DMS114 treated with DMSO at 0.1 percent for 48 hours (cell line): ENCODE results near the gene NOTCH4.
A peak's percentile ranks its signal among the peaks of the same experiment; 100 is the strongest.

Experiments
- DNase-seq: peaks from one replicate; lab custom pipeline; 2025; ENCODE audit not compliant: unreplicated experiment; lab: John Stamatoyannopoulos, UW

Gene NOTCH4

DNA sequence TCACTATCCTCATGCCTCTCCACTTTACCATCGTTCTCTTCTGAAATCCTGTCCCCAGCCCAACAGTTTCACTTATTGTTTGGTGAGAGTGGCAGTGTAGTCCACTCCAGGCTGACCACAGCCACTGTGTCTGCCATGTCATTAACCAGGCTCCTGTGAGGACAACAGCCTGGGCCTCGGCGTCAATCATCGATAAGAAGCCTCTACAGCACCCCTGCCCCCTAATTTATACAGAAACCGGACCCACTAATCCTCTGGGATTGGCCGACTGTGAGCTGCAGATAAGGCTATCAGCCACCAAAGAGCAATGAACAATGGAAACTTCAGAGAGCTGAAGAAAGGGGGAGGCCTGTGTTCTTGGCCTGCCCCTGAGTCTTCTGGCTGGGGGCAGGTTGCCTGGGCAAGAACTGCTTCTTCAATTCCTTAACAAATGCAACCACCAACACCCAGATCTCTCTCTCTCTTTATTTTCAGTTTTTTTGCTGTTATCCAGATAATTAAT, 56.1 kb downstream of the NOTCH4 start:
- DNase-seq: no peak

DNA sequence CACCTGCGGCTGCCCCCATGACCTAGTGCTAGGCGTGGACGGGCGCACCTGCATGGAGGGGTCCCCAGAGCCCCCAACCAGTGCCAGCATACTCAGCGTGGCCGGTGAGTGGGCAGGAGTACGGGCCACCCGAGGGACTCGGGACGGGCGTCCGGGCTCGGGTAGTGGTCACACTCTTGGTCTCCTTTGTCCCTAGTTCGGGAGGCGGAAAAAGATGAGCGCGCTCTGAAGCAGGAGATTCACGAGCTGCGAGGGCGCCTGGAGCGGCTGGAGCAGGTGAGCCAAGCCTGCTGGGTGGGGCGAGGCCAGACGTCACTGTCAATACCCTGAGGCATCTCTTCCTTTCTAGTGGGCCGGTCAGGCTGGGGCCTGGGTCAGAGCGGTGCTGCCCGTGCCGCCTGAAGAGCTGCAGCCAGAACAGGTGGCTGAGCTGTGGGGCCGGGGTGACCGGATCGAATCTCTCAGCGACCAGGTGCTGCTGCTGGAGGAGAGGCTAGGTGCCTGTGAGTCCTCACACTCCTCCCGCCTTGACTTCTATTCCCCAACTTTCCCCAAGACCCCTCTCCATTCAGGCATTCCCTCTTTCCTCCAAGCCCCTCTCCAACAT, 56.6 kb downstream of the NOTCH4 start:
- DNase-seq: no peak

DNA sequence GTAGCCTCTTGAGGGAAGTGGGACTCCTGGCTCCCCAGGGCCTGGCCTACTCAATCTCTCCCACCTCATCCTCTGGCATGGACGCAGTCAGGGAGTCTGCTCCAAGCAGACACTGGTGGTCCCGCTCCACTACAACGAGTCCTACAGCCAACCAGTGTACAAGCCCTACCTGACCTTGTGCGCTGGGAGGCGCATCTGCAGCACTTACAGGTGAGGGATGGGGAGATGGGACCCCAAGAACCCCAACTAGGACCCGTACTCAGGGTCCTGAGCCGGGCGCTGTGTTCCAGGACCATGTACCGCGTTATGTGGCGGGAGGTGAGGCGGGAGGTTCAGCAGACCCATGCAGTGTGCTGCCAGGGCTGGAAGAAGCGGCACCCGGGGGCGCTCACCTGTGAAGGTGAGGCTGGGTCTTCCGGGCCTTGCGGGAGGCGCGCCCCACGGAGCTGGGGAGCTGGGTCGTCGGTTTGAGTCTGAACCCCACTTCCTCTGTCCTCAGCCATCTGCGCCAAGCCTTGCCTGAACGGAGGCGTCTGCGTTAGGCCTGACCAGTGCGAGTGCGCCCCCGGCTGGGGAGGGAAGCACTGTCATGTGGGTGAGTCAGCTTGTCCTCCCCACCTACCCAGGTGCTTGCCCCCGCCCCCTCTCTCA, 57.3 kb downstream of the NOTCH4 start:
- DNase-seq: no peak

DNA sequence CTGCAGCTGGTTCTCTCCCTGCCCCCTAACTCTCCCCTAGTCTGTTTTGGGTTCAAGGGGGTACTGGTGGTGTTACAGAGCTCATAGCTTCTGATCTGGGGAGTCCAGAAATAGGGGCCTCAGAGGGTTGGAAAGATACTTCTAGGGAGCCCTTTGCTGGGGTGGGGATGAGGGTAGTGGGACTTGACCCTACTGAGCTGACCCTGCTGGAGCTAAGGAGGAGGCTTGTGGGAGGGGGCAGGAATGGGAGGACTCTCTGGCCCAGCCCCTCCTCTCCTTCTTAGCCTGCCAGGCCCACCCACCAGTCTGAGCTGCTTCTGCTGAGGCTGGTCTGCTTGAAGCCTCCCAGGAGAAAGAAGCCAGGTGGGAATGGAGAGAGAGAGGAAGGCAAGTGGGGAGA, 59.6 kb downstream of the NOTCH4 start, which contains the start of gene EGFL8:
TSS of gene EGFL8 (plus strand) at position 301 of the 400 bp plus-strand sequence. CDS start 1,571 bp downstream, outside the sequence.
- DNase-seq: no peak

DNA sequence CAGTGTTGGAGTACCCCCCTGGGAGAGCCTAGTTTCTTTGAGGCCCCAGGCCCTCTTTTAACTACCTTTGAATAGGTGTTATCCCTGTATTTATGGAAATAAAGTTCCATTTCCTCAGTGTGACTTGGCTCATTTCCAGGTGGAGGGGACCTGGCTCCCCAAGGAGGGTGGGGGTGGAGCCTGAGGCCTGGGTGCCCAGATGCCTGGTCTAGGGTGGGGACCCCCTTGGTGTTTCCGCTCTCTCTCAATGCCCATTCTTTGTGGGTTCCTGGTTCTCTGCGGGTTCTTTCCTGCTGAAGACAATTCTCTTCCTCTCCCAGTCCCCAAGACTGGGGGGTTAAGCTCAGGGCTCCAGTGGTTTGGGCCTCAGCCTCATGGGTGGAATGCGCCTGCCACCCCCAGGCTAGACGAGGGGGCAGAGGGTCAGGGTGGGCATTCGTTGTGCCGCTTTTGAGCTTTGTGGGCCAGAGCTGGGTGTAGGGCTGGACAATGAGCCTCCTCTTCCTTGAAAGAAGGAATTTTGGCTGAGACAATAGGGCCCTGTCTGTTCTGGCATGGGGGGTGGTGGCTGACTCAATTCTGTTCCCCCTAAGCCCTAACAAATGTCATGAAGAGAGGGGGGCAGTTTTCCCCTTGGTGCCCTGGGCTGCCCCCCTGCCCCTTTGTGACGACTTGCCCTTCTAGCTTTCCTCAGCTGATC, 60.2 kb downstream of the NOTCH4 start:
- DNase-seq: no peak

DNA sequence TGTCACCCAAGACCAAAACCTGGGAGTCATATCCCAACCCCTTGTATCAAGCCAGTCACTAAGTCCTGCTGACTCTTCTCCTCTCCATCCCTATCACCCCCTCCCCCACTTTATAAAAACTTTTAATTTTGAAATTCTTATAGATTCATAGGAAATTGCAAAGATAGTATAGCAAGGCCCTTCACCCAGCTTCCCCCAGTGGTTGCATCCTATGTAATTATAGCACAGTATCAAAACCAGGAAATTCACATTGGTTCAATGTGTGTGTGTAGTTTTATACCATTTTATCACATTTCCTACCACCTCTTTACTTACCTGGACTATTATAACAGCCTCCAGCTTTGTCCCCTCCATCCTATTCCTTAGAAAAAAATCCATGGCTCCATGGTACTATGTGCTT, 65.8 kb downstream of the NOTCH4 start:
- DNase-seq: no peak

DNA sequence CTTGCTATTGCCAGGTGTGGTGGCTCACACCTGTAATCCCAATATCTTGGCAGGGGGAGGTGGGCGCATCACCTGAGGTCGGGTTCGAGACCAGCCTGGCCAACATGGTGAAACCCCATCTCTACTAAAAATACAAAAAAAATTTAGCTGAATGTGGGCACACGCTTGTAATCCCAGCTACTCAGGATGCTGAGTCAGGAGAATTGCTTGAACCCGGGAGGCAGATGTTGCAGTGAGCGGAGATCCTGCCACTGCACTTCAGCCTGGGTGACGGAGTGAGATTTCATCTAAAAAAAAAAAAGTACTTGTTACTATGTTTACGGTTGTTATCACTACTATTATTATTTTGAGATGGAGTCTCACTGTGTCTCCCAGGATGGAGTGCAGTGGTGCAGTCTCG, 67.0 kb downstream of the NOTCH4 start:
- DNase-seq: no peak

DNA sequence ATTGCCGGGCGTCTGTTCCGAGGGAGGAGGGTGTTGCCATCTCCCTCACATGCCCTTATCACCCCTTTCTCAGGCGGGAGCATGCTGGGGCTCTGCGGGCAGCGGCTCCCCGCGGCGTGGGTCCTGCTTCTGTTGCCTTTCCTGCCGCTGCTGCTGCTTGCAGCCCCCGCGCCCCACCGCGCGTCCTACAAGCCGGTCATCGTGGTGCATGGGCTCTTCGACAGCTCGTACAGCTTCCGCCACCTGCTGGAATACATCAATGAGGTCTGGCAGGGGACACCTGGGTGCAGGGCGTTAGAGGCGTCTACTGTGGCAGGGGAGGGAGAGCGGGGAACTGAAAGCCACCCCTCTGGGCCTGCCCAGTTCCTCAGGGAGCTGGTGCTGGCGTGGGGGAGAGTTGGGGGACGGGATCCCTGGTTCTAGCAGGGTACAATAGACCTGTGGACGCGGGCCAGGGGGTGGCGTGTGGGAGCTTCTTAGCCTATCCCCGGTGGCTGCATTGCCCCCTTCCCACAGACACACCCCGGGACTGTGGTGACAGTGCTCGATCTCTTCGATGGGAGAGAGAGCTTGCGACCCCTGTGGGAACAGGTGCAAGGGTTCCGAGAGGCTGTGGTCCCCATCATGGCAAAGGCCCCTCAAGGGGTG, 69.2 kb downstream of the NOTCH4 start:
- peak; percentile 55 for DNase-seq

DNA sequence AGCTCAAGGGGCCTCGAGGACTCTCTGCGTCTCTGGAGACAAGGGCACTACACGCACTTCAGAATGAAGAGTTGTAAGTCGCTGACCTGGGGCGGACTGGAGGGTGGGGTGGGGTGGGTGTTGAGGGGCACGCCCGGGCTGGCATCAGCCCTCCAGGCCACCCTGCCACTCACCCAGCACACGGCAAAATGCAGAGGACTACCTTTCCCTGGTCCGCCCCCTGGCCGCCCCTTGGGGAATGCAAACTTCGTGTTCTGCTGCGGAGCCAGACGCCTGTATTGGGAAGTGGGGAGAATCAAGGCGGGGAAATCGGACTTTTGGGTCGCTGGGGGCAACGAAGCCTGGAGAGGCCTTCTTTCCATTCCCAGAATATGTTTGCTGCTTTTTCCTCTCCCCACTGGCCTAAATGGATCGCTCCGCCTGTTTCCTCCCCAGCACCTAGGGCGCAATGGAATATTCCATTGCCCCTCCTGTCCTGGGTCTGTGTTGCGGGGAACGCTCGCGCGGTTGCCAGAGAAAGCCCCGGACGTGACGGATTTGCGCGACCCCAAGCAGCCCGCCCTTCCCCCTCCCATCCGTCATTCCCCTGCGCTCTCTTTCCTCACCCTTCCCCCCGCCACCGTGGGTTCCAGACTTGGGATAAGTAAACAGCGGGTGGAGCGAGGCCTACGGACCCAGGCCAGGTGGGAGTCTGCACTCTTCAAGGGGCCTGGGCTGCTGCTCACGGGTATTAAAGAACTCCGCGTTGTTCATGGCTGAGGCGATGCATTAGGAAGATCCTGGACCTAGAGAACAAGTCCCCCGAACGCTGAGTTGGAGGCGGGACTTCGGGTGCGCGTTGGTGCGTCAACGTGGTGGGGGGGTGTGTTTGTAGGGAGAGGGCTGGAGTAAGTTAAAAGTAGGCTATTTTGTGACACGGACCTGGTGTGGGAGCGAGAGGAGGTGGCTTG, 70.0 kb downstream of the NOTCH4 start, which contains the start of gene PPT2:
TSS of gene PPT2 (plus strand) at position 578 of the 950 bp plus-strand sequence. CDS start 454 bp downstream, outside the sequence.
- DNase-seq: peak; percentile 94

DNA sequence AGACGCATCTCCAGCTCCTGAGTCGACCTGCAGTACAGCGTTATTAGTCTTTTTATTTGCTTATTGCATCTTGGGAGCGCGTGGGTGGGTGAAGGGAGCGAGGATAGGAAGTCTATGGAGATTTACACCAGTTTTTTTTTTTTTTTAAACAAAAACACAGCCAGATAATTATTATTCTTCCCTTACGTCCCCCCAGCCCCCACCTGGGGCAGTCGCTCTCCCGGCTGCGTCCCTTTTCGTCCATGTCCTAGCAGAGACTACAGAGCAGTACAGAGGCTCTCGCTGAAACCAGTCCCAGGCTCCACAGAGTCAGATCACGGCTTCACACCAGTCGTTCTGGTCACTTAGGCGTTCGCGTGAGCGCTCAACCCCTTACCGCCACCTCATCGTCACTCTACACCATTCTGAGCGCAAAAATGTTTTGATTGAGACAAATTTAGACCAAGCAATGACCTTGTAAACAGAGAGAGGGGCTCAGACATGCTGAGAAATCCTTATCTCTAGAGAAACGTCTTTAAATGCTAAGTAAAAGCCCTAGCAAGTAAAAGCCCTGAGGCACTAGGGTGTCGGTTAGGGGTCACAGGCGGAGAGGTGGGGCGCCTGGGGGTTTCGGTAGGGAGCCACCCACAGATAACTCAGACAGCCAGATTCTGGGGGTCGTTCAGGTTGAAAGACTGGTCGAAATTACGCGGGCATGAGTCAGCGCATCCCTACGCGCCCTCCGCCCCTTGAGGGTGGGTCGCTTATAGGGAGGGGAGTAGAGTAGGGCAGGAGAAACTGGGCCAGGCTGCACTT, 70.9 kb downstream of the NOTCH4 start:
- no peak for DNase-seq

DNA sequence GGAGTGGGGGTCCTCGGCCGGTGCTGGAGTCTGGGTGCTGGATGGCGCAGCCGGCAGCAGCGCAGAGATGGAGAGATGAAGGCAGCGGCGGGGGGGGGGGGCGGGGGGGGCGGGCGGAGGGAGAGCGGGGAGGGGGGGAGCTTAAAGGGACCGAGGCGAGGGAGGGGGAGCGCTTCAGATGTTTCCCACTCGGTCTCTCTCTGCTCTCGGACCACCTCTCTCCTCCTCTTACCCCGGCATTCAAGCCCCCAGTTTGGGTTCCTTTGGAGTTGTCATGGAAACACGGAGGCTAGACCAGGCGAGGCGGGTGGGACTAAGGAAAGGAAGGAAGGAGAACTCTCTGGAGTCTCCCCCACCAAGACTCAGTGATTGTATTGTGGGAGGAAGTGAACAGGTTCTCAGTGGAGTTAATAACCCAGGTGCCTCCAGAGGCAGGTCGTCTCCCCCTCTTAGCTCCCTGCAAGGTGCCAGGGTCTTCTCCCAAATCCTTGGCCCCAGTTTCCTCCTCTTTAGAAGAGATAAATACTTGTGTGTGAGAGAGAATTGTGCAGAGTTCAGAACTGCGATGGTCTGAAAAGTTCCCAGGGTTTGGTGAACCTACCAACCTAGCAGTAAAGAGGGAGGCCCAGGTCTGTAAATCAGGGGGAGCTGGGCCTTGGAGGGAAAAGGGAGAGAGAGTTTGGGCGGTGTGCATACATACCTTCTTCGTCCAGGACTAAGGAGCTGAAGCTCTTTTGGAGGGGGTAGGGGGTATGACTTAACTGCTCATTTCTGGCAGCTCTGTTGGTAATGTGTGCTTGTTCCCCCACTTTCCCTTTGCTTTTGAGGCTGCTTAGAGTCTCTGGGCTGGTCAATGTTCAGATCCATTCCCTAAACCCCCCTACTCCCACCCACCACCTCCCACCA, 71.8 kb downstream of the NOTCH4 start, which contains the start of gene PRRT1:
TSS of gene PRRT1 (minus strand) at position 77 of the 906 bp plus-strand sequence. CDS start 112 bp downstream, outside the sequence.
- DNase-seq: no peak

DNA sequence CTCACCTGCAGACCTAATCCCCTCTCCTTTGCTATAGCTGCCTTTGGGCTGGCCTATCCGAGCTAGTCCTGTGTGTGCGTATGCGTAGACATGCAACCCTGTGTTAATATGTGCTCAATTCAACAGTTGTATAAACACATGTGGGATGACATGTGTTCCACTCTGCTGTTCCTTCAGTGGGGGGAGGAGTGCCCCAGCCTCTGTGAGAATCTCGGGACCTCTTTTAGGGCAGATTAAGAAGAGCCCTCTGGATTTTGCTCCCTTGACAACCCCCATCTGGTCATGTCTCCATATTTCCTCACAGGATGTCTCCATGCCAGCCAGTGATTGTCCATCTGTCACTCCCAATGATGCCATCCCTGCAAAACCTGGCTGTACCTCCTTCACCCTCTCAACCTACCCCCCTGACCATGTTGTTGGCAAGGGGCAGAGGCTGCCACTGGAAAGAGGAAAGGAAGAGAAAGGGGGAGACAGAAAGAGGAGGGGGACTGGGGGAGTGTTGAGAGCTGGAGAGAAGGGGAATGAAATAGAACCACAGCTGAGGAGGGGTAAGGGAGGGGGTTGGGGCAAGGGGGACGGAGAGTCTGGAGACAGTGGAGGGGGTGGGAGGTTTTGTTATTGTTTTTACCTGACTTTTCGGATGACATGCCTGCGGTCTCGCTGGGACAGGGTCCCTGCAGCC, 72.5 kb downstream of the NOTCH4 start:
- no peak for DNase-seq

DNA sequence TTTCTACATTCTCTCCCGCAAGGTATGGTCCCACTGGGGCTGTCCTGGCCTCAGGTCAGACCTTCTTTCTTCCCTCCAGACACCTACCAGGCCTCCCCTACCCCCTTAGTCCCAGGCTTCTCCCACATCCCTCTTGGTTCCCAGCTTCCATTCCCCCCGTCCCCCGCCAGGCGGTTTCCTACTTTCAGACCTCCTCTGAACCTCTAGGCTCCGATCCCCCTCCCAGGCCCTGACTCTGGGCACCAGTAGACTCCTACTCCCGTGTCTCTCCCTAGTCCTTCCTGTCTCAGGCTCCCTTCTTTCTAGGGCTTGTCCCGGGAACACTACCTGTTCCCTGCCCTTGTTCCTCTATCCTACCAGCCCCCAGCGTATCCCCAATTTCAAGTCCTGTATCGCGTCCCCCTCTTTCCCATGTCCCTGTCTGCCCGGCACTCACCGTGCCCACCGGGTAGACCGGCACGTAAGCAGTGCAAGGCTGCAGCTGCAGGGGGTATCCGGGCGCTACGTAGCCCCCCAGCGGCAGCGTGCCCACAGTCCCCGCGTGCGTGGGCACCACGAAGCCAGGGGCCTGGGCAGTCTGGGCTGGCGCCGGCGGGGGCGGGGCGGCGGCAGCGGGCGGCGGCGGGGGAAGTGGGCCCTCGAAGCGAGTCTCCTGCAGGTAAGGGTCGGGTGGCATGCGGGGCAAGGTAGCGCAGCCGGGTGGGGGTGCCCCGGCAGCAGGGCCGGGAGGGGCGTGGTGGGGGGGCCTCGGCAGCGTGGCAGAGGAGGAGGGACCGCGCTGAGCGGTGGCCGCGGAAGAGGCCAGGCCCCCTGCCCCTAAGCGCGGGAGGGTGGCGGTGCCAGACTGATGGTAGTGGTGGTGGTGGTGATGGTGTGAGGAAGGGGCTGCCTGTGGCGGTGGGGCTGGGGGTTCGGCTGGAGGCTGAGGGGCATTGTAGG, 73.7 kb downstream of the NOTCH4 start:
- no peak for DNase-seq

DNA sequence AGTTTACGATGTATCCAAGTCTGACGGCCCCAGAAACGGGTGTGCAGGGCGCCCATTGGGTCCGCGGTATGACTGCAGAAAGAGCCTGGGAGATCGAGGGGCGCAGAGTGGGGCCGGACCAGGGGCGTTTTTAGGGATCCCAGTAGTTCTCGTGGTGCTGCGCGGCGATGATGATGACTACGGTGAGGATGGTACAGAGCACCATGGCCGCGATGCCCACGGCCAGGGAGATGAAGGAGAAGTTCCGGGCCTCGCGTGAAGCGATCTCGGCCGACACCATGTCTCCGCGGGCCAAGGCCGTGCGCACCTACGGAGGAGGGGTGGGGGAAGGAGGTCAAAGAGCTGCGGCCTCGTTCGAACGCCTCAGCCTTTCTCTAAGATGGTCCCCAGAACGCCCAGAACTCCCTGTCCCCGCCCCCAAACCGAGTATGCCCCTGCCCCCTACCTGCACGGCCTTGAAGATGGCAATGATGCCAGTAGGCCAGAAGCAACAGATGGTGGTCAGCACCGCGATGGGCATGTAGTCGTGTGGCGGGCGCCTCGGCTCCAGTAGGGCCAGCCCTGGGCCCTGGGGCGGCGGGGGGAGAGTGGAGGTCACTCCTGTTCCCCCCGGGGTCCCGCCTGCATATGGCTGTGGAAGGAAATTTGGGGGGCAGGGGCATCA, 74.6 kb downstream of the NOTCH4 start:
- DNase-seq: no peak

DNA sequence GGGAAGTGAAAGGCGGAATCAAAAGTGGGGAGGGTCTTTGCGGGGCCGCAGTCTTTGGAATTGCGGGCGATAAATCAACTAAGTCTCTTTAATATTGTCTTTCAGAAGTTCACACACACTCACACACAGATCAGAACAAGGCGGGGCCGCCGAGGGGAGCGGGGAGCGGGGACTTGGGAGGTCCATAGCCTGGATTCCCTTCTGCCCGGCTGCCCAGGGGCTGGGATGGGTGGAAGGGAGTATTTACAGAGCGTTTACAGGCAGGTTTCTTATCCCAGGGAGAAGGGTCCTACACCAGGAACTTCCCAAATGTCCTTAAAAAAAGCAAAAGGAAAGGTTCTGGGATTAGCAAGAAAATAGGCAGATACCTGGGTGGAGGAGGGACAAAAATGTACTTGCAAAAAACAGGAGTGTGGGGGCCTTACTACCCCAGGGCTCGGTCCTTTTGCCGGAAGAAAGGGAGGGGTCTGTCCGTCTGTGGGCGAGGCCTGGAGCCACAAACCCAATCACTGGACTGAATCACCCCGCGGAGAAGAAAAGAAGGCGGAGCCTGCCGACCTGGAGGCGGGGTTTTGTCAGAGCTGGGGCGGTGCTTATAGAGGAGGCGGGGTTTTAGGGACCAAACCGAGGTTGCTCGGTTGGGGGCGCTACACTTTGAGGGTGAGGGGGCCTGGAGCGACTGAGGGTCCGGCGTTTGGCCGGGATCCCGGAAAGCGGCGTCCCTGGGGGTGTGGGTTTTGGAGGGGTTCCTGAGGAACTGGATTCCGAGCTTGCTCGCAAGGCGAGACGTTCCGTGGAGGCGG, 75.4 kb downstream of the NOTCH4 start:
- no peak for DNase-seq
